IMR-90 (cell line): ENCODE results near the gene FXYD1. TPM values are rescaled to one million over a fixed set of nuclear protein-coding genes. Genes with fewer than 3 reads are reported as not detected.

Source experiments
- ATAC-seq: fragments of 200-7000 bp; cut with Tn5 transposase; 2 replicates; pipeline ENCODE4 v1.9.1; 2020; ENCODE audit warnings: low read depth, mild to moderate bottlenecking, moderate library complexity
- BruUV-seq: library from RNA; stranded (reverse); fragments of 400-500 nt; replicated peaks from 2 replicates; lab custom pipeline; 2021; lab: Mats Ljungman, UMichigan
- CTCF ChIA-PET: fragments of 300-600 bp; formaldehyde crosslinking; extraction: SDS; loops from one replicate; lab custom pipeline; 2021; ENCODE audit warnings: antibody characterized with exemption; lab: Yijun Ruan, JAX
- POLR2A ChIA-PET: fragments of 300-600 bp; sonication (Branson Sonifier 250); formaldehyde crosslinking; loops from one replicate; lab custom pipeline; 2022; ENCODE audit warnings: antibody characterized with exemption; ENCODE audit not compliant: unreplicated experiment; lab: Charles Lee
- DNase-seq: peaks from one replicate; pipeline ENCODE4 v3.0.0; 2013
- H2AFZ ChIP-seq: replicated peaks from 2 replicates; pipeline ENCODE3; 2013; ENCODE audit warnings: low read length, mild to moderate bottlenecking; ENCODE audit not compliant: poor library complexity
- H2AK5ac ChIP-seq: 2 replicates; pipeline ENCODE4 v1.6.1; 2013; ENCODE audit warnings: low read depth, low read length, inconsistent platforms
- H2AK9ac ChIP-seq: replicated peaks from 2 replicates; pipeline ENCODE3; 2013; ENCODE audit warnings: mild to moderate bottlenecking, low read depth, low read length, moderate library complexity; ENCODE audit not compliant: poor library complexity
- H2BK120ac ChIP-seq: 2 replicates; pipeline ENCODE4 v1.6.1; 2013; ENCODE audit warnings: low read depth, low read length, inconsistent platforms
- H2BK15ac ChIP-seq: 3 replicates; pipeline ENCODE4 v1.6.1; 2013; ENCODE audit warnings: low read depth, low read length, inconsistent platforms
- H2BK20ac ChIP-seq: 2 replicates; pipeline ENCODE4 v1.6.1; 2013; ENCODE audit warnings: low read depth, mild to moderate bottlenecking, inconsistent platforms, low read length, moderate library complexity
- H2BK5ac ChIP-seq: 2 replicates; pipeline ENCODE4 v1.6.1; 2013; ENCODE audit warnings: mild to moderate bottlenecking, low read depth, low read length, inconsistent platforms; ENCODE audit not compliant: poor library complexity, severe bottlenecking
- H3K14ac ChIP-seq: replicated peaks from 2 replicates; pipeline ENCODE4 v1.6.1; 2013; ENCODE audit warnings: low read depth, low read length, inconsistent platforms
- H3K18ac ChIP-seq: 2 replicates; pipeline ENCODE4 v1.6.1; 2013; ENCODE audit warnings: low read depth, low read length, control low read depth
- H3K23ac ChIP-seq: 2 replicates; pipeline ENCODE4 v1.6.1; 2013; ENCODE audit warnings: low read depth, low read length, inconsistent platforms
- H3K27ac ChIP-seq: 2 replicates; pipeline ENCODE4 v1.5.1; 2013; ENCODE audit warnings: mild to moderate bottlenecking, control low read depth, low read length; ENCODE audit not compliant: insufficient read depth
- H3K27me3 ChIP-seq: 2 replicates; pipeline ENCODE4 v1.6.1; 2013; ENCODE audit warnings: low read length; ENCODE audit not compliant: control insufficient read depth, insufficient read depth
- H3K36me3 ChIP-seq: 2 replicates; pipeline ENCODE4 v1.6.1; 2013; ENCODE audit warnings: low read length, mixed read lengths; ENCODE audit not compliant: control insufficient read depth, insufficient read depth
- H3K4ac ChIP-seq: 2 replicates; pipeline ENCODE4 v1.6.1; 2013; ENCODE audit warnings: low read depth, low read length, inconsistent platforms
- H3K4me1 ChIP-seq: 2 replicates; pipeline ENCODE4 v1.6.1; 2013; ENCODE audit warnings: low read length, mixed read lengths; ENCODE audit not compliant: control insufficient read depth, insufficient read depth
- H3K4me2 ChIP-seq: 2 replicates; pipeline ENCODE4 v1.6.1; 2013; ENCODE audit warnings: low read depth, mild to moderate bottlenecking, control low read depth, low read length, moderate library complexity
- H3K4me3 ChIP-seq: 2 replicates; pipeline ENCODE4 v1.5.1; 2013; ENCODE audit warnings: low read depth, mild to moderate bottlenecking, control low read depth, low read length, moderate library complexity; ENCODE audit not compliant: insufficient read depth
- H3K56ac ChIP-seq: 2 replicates; pipeline ENCODE4 v1.6.1; 2013; ENCODE audit warnings: low read length, inconsistent platforms; ENCODE audit not compliant: insufficient read depth; ENCODE audit errors: extremely low read depth
- H3K79me1 ChIP-seq, 2 experiments: 2 replicates each; pipeline ENCODE4 v1.6.1; 2013; ENCODE audit warnings: low read length in 2 of 2, inconsistent platforms in 1 of 2, low read depth in 1 of 2
- H3K9ac ChIP-seq: 2 replicates; pipeline ENCODE4 v1.6.1; 2013; ENCODE audit warnings: low read depth, low read length, control low read depth
- H3K9me1 ChIP-seq: 2 replicates; pipeline ENCODE4 v1.6.1; 2013; ENCODE audit warnings: low read length, inconsistent platforms; ENCODE audit not compliant: insufficient read depth
- H3K9me3 ChIP-seq: 2 replicates; pipeline ENCODE4 v1.6.1; 2013; ENCODE audit warnings: low read length; ENCODE audit not compliant: control insufficient read depth, insufficient read depth
- H4K20me1 ChIP-seq: 2 replicates; pipeline ENCODE4 v1.6.1; 2013; ENCODE audit warnings: low read length, inconsistent platforms; ENCODE audit not compliant: insufficient read depth
- H4K5ac ChIP-seq: 2 replicates; pipeline ENCODE4 v1.6.1; 2013; ENCODE audit warnings: mild to moderate bottlenecking, low read depth, low read length, control low read depth
- H4K8ac ChIP-seq, 2 experiments: 2 replicates each; pipeline ENCODE4 v1.6.1; 2013; ENCODE audit warnings: low read depth in 2 of 2, low read length in 2 of 2, control low read depth in 1 of 2, inconsistent platforms in 1 of 2
- H4K91ac ChIP-seq: 2 replicates; pipeline ENCODE4 v1.6.1; 2013; ENCODE audit warnings: low read depth, low read length, inconsistent platforms; ENCODE audit not compliant: insufficient read depth
- CEBPB ChIP-seq: IDR thresholded peaks from 2 replicates; pipeline ENCODE4 v1.6.1; 2012; ENCODE audit warnings: low read depth, low read length, improper control_type of control experiment
- CTCF ChIP-seq: conservative IDR thresholded peaks from 2 replicates; pipeline ENCODE4 v1.5.1; 2012; ENCODE audit warnings: mild to moderate bottlenecking, low read depth, low read length, improper control_type of control experiment
- FOS ChIP-seq: fragments of 150-350 bp; IDR thresholded peaks from 2 replicates; pipeline ENCODE4 v1.6.1; 2016; ENCODE audit warnings: low read depth, low read length
- MXI1 ChIP-seq: IDR thresholded peaks from 2 replicates; pipeline ENCODE4 v1.6.1; 2012; ENCODE audit warnings: low read depth, mild to moderate bottlenecking, low read length, moderate library complexity, borderline replicate concordance
- NFE2L2 ChIP-seq: fragments of 150-350 bp; IDR thresholded peaks from 2 replicates; pipeline ENCODE4 v1.6.1; 2016; ENCODE audit warnings: low read depth, mild to moderate bottlenecking, low read length
- POLR2A ChIP-seq: IDR thresholded peaks from 2 replicates; pipeline ENCODE4 v1.6.1; 2012; ENCODE audit warnings: mild to moderate bottlenecking, low read depth, low read length
- RAD21 ChIP-seq: IDR thresholded peaks from 2 replicates; pipeline ENCODE4 v1.6.1; 2012; ENCODE audit warnings: low read length, improper control_type of control experiment
- RCOR1 ChIP-seq: IDR thresholded peaks from 2 replicates; pipeline ENCODE4 v1.6.1; 2012; ENCODE audit warnings: mild to moderate bottlenecking, low read length, improper control_type of control experiment; ENCODE audit not compliant: insufficient replicate concordance
- RFX5 ChIP-seq: IDR thresholded peaks from 2 replicates; pipeline ENCODE4 v1.8.0; 2012; ENCODE audit warnings: low read depth, mild to moderate bottlenecking, low read length, moderate library complexity
- SMC3 ChIP-seq: fragments of 150-350 bp; IDR thresholded peaks from 2 replicates; pipeline ENCODE4 v1.6.1; 2016; ENCODE audit warnings: low read depth, mild to moderate bottlenecking, antibody characterized with exemption, low read length, moderate library complexity
- USF2 ChIP-seq: fragments of 150-350 bp; IDR thresholded peaks from 2 replicates; pipeline ENCODE4 v1.6.1; 2017; ENCODE audit warnings: mild to moderate bottlenecking, antibody characterized with exemption, low read length, low read depth
- WGBS, 2 experiments: methylation state at CpG; one replicate each; pipeline versions ENCODE4 v1.1.5 to v1.1.7; 2013; ENCODE audit warnings: missing lambda C conversion rate in 2 of 2; ENCODE audit not compliant: insufficient read length in 1 of 2; ENCODE audit errors: extremely low coverage in 2 of 2; 5-methylcytosine and 5-hydroxymethylcytosine counted together
- dilution Hi-C: fragments of 300-500 bp; cut with HindIII; formaldehyde crosslinking; loops from one replicate; pipeline ENCODE4 v1.14.3; 2018; ENCODE audit warnings: low sequenced_read_pairs; ENCODE audit not compliant: unreplicated experiment
- in situ Hi-C: fragments of 300-500 bp; cut with MboI; formaldehyde crosslinking; loops from 3 replicates; pipeline ENCODE4 v1.14.3; 2019; ENCODE audit warnings: low sequenced_read_pairs, inconsistent platforms, mixed read lengths
- intact Hi-C: fragments of 100-400 bp; cut with micrococcal nuclease; formaldehyde crosslinking; loops from 2 replicates; pipeline ENCODE4 v1.10.0; 2022
- polyA plus RNA-seq, 3 experiments: library from polyadenylated mRNA; depleted of rRNA; stranded (reverse); fragments of >200 nt; gene quantifications; 2 replicates each; pipeline ENCODE4 v1.2.3, GENCODE V29; 2012; ENCODE audit warnings: low replicate concordance in 1 of 3
- total RNA-seq: library from RNA; depleted of rRNA; stranded (reverse); fragments of >200 nt; gene quantifications from 2 replicates; pipeline ENCODE4 v1.2.3, GENCODE V29; 2012

Gene FXYD1
- total and polyA plus RNA-seq, 2 of the 4 experiments (the other 2 are of a cell fraction), result 0.18 to 3.9 TPM

- Histone ChIP-seq H3K27me3 (peaks cover 6% of the 10 kb centered on the region; the same call in 1 of the 2 replicates), H3K4me1 (peaks cover 2% of the 10 kb centered on the region; the same call in 1 of the 2 replicates), H3K4ac (no peak overlapping the region; the same call in 1 of the 2 replicates), H3K56ac (no peak overlapping the region), H2BK20ac (no peak overlapping the region), H2AFZ (no peak overlapping the region), H3K9ac (no peak overlapping the region), H3K9me1 (peaks cover 7% of the 10 kb centered on the region; the same call in 1 of the 2 replicates), H4K20me1 (no peaks in the 10 kb centered on the region), H4K91ac (no peak overlapping the region), H2AK5ac (no peak overlapping the region), H2BK120ac (no peak overlapping the region), H2BK15ac (no peak overlapping the region), H3K4me2 (no peak overlapping the region), H4K8ac (no peak overlapping the region), H3K4me3 (no peak overlapping the region), H2AK9ac (peak overlapping the region; percentile 80), H3K79me1 (0 out of 4 replicates have a peak, but pooled peaks cover 0 to 7% of the 10 kb centered on the region in 2 experiments), H3K36me3 (no peaks in the 10 kb centered on the region), H3K27ac (no peak overlapping the region), H3K23ac (no peak overlapping the region), H3K18ac (no peak overlapping the region), H3K9me3 (no peaks in the 10 kb centered on the region), H2BK5ac (no peak overlapping the region), H4K5ac (no peak overlapping the region), H3K14ac (no peak overlapping the region)
- WGBS, 2 experiments, result 93% methylated on average over 10 of the region's 35 CpGs; no CpG with 5 or more reads in 1 of the 2 experiments
- in situ Hi-C loops (no loop called here), dilution Hi-C loops (no loop called here), intact Hi-C loops (no loop called here)
- CTCF ChIA-PET, result no interaction called here
- DNase-seq (no peak), ATAC-seq (no peak)
- no TSS peak for BruUV-seq
- no peak for TF ChIP-seq RAD21
- TF ChIP-seq RCOR1, result no peak
- no peak for TF ChIP-seq USF2
- TF ChIP-seq NFE2L2, result no peak
- no peak for TF ChIP-seq RFX5
- no peak for TF ChIP-seq SMC3
- TF ChIP-seq MXI1, result no peak
- no peak for TF ChIP-seq CEBPB
- no peak for TF ChIP-seq CTCF
- TF ChIP-seq FOS, result no peak
- no peak for TF ChIP-seq POLR2A
- POLR2A ChIA-PET, result no interaction called here
Observed at GRCh38 chr19:35125749-35126623, 12.6 kb upstream of the FXYD1 start.
